ENCODE measurements around the gene WDR5B.

- TF ChIP-seq ELF1 (IDR thresholded peaks at IDR 0.05; ENCODE audit: borderline replicate concordance, low read depth): no peak
- no peak for TF ChIP-seq EZH2 (IDR thresholded peaks at IDR 0.05)
- TF ChIP-seq POLR2A (IDR thresholded peaks at IDR 0.05; ENCODE audit: borderline replicate concordance, extremely low read depth, insufficient read depth, insufficient read length): no peak
- no peak for TF ChIP-seq POLR2AphosphoS5 (IDR thresholded peaks at IDR 0.05; ENCODE audit: low read depth, low read length)
- no peak for TF ChIP-seq YY1 (IDR thresholded peaks at IDR 0.05; ENCODE audit: extremely low read depth, insufficient replicate concordance, low read depth, low read length)
- no peak for TF ChIP-seq RAD21 (IDR thresholded peaks at IDR 0.05; ENCODE audit: low read depth)
- TF ChIP-seq ATF3 (IDR thresholded peaks at IDR 0.05): no peak
- no peak for TF ChIP-seq CTCF (IDR thresholded peaks at IDR 0.05 in 2 of 3, conservative IDR thresholded peaks at IDR 0.05 in 1 of 3; ENCODE audit: borderline replicate concordance in 1 of 3, insufficient read depth in 1 of 3, low read depth in 2 of 3, low read length in 2 of 3)
- TF ChIP-seq TCF7L2 (IDR thresholded peaks at IDR 0.05; ENCODE audit: borderline replicate concordance, extremely low read depth, insufficient read depth, insufficient read length): no peak
- TF ChIP-seq, protein P1, sequence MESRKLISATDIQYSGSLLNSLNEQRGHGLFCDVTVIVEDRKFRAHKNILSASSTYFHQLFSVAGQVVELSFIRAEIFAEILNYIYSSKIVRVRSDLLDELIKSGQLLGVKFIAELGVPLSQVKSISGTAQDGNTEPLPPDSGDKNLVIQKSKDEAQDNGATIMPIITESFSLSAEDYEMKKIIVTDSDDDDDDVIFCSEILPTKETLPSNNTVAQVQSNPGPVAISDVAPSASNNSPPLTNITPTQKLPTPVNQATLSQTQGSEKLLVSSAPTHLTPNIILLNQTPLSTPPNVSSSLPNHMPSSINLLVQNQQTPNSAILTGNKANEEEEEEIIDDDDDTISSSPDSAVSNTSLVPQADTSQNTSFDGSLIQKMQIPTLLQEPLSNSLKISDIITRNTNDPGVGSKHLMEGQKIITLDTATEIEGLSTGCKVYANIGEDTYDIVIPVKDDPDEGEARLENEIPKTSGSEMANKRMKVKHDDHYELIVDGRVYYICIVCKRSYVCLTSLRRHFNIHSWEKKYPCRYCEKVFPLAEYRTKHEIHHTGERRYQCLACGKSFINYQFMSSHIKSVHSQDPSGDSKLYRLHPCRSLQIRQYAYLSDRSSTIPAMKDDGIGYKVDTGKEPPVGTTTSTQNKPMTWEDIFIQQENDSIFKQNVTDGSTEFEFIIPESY (IDR thresholded peaks at IDR 0.05; ENCODE audit: extremely low read depth, insufficient replicate concordance, low read length): no peak
- TF ChIP-seq, protein P2, sequence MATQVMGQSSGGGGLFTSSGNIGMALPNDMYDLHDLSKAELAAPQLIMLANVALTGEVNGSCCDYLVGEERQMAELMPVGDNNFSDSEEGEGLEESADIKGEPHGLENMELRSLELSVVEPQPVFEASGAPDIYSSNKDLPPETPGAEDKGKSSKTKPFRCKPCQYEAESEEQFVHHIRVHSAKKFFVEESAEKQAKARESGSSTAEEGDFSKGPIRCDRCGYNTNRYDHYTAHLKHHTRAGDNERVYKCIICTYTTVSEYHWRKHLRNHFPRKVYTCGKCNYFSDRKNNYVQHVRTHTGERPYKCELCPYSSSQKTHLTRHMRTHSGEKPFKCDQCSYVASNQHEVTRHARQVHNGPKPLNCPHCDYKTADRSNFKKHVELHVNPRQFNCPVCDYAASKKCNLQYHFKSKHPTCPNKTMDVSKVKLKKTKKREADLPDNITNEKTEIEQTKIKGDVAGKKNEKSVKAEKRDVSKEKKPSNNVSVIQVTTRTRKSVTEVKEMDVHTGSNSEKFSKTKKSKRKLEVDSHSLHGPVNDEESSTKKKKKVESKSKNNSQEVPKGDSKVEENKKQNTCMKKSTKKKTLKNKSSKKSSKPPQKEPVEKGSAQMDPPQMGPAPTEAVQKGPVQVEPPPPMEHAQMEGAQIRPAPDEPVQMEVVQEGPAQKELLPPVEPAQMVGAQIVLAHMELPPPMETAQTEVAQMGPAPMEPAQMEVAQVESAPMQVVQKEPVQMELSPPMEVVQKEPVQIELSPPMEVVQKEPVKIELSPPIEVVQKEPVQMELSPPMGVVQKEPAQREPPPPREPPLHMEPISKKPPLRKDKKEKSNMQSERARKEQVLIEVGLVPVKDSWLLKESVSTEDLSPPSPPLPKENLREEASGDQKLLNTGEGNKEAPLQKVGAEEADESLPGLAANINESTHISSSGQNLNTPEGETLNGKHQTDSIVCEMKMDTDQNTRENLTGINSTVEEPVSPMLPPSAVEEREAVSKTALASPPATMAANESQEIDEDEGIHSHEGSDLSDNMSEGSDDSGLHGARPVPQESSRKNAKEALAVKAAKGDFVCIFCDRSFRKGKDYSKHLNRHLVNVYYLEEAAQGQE (IDR thresholded peaks at IDR 0.05; ENCODE audit: low read depth): no peak
- TF ChIP-seq EZH2phosphoT487 (IDR thresholded peaks at IDR 0.05; ENCODE audit: borderline replicate concordance): no peak
- TF ChIP-seq MAX (IDR thresholded peaks at IDR 0.05): no peak
- TF ChIP-seq ZNF274 (IDR thresholded peaks at IDR 0.05; ENCODE audit: low read depth, low read length): no peak
Measured at GRCh38 chr3:122387709-122388108, 28.2 kb downstream of the WDR5B start.
